Neural progenitor cell (in vitro differentiated cells): ENCODE data around the gene GLYATL3.

Experiments
- CTCF ChIP-seq: fragments of 200-600 bp; sonication (generic); IDR thresholded peaks from 2 replicates; pipeline ENCODE4 v1.5.1; 2017; ENCODE audit warnings: antibody characterized with exemption, mild to moderate bottlenecking
- EZH2phosphoT487 ChIP-seq: fragments of 200-600 bp; sonication (generic); IDR thresholded peaks from 2 replicates; pipeline ENCODE4 v1.6.1; 2017; ENCODE audit warnings: antibody characterized with exemption

- TF ChIP-seq EZH2phosphoT487 (no peak), CTCF (no peak)
These were observed 26.9 kb downstream of the GLYATL3 start for GRCh38 chr6:49526598-49526997.
